Measurements from ENCODE around the gene TMEM108.

Gene TMEM108

GRCh38 chr3:133368371-133369067 is 330.3 kb downstream of the TMEM108 start:
- no peak for ATAC-seq
- no peak for TF ChIP-seq ZFP3 (CRISPR knock-in tag; IDR thresholded peaks at IDR 0.05)
- TF ChIP-seq ARNTL (CRISPR knock-in tag; IDR thresholded peaks at IDR 0.05; ENCODE audit: borderline replicate concordance, low read depth) = no peak
- no peak for TF ChIP-seq PPARA (CRISPR knock-in tag; IDR thresholded peaks at IDR 0.05; ENCODE audit: borderline replicate concordance)
- no peak for TF ChIP-seq BACH2 (CRISPR knock-in tag; IDR thresholded peaks at IDR 0.05; ENCODE audit: borderline replicate concordance)
- TF ChIP-seq POU6F1 (CRISPR knock-in tag; IDR thresholded peaks at IDR 0.05; ENCODE audit: borderline replicate concordance, low read depth) = no peak
- no peak for TF ChIP-seq TCF4 (CRISPR knock-in tag; IDR thresholded peaks at IDR 0.05; ENCODE audit: borderline replicate concordance)
- TF ChIP-seq ZNF565 (CRISPR knock-in tag; conservative IDR thresholded peaks at IDR 0.05; ENCODE audit: low read depth) = no peak

GRCh38 chr3:133369068-133369440 is 330.9 kb downstream of the TMEM108 start:
- TF ChIP-seq CSDC2 (CRISPR knock-in tag; IDR thresholded peaks at IDR 0.05) (no peak), TSHZ2 (CRISPR knock-in tag; IDR thresholded peaks at IDR 0.05) (no peak), ZNF70 (CRISPR knock-in tag; IDR thresholded peaks at IDR 0.05) (no peak), ZNF565 (CRISPR knock-in tag; conservative IDR thresholded peaks at IDR 0.05; ENCODE audit: low read depth) (no peak), ZFP3 (CRISPR knock-in tag; IDR thresholded peaks at IDR 0.05) (no peak), CSRNP3 (CRISPR knock-in tag; IDR thresholded peaks at IDR 0.05) (no peak), POU6F1 (CRISPR knock-in tag; IDR thresholded peaks at IDR 0.05; ENCODE audit: borderline replicate concordance, low read depth) (no peak), PPARA (CRISPR knock-in tag; IDR thresholded peaks at IDR 0.05; ENCODE audit: borderline replicate concordance) (no peak), TCF4 (CRISPR knock-in tag; IDR thresholded peaks at IDR 0.05; ENCODE audit: borderline replicate concordance) (no peak), ISL1 (CRISPR knock-in tag; IDR thresholded peaks at IDR 0.05) (no peak), BACH2 (CRISPR knock-in tag; IDR thresholded peaks at IDR 0.05; ENCODE audit: borderline replicate concordance) (no peak), ZC3H10 (CRISPR knock-in tag; IDR thresholded peaks at IDR 0.05) (no peak), CREB5 (CRISPR knock-in tag; IDR thresholded peaks at IDR 0.05; ENCODE audit: low read depth) (no peak), GLIS3 (CRISPR knock-in tag; IDR thresholded peaks at IDR 0.05) (no peak), ZFP30 (CRISPR knock-in tag; IDR thresholded peaks at IDR 0.05) (no peak), ZNF8 (CRISPR knock-in tag; IDR thresholded peaks at IDR 0.05) (no peak), ARNTL (CRISPR knock-in tag; IDR thresholded peaks at IDR 0.05; ENCODE audit: borderline replicate concordance, low read depth) (no peak)
- ATAC-seq = no peak

GRCh38 chr3:133371181-133371580 is 333.0 kb downstream of the TMEM108 start:
- TF ChIP-seq OSR1 (CRISPR knock-in tag; IDR thresholded peaks at IDR 0.05) (no peak), ESRRG (CRISPR knock-in tag; IDR thresholded peaks at IDR 0.05) (no peak), CREB5 (CRISPR knock-in tag; IDR thresholded peaks at IDR 0.05; ENCODE audit: low read depth) (no peak), ZFP30 (CRISPR knock-in tag; IDR thresholded peaks at IDR 0.05) (no peak), RARB (CRISPR knock-in tag; IDR thresholded peaks at IDR 0.05) (no peak), BACH2 (CRISPR knock-in tag; IDR thresholded peaks at IDR 0.05; ENCODE audit: borderline replicate concordance) (no peak), CSRNP3 (CRISPR knock-in tag; IDR thresholded peaks at IDR 0.05) (no peak), CSDC2 (CRISPR knock-in tag; IDR thresholded peaks at IDR 0.05) (no peak), TOX (CRISPR knock-in tag; IDR thresholded peaks at IDR 0.05; ENCODE audit: borderline replicate concordance) (no peak), PATZ1 (CRISPR knock-in tag; IDR thresholded peaks at IDR 0.05; ENCODE audit: borderline replicate concordance) (no peak), ZC3H10 (CRISPR knock-in tag; IDR thresholded peaks at IDR 0.05) (no peak), GLIS3 (CRISPR knock-in tag; IDR thresholded peaks at IDR 0.05) (no peak), ZFP3 (CRISPR knock-in tag; IDR thresholded peaks at IDR 0.05) (no peak)
- no peak for ATAC-seq
